DMS 273 (cell line): ENCODE data around the gene FAM209A.
"Not testable (repeated sequence)": the region's sequence is repeated elsewhere in the genome, so short reads cannot be mapped to it uniquely, and the experiment has no call there.

Experiments used
- DNase-seq: peaks from one replicate; lab custom pipeline; 2025; ENCODE audit not compliant: unreplicated experiment; lab: John Stamatoyannopoulos, UW

The FAM209A gene, protein sequence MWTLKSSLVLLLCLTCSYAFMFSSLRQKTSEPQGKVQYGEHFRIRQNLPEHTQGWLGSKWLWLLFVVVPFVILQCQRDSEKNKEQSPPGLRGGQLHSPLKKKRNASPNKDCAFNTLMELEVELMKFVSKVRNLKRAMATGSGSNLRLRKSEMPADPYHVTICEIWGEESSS

GRCh38 chr20:56524444-56524843, at the start of gene FAM209A:
Gene FAM209A (plus strand): TSS chr20:56524744. CDS start chr20:56524809, 65 bp downstream.
- DNase-seq, result not testable (repeated sequence)

DNA sequence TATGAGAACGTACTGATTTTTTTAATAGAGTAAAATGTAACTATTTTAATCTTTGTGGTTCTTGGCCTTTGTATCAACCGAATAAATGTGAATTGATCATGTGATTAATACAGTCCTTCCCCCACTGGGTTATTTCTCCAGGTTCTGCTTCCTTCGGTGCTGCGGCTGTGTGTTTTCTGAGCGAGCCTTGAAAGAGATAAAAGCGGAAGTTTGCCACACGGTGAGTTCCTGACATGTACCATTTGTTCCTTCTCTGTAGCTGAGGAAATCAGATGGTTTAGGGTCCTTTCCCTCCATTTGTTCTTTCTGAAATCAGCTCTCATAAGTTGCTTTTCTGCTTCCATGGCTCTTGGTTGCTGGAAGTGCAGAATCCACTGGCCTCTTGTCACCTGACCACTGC, 40.6 kb upstream of the FAM209A start:
- DNase-seq, result no peak

- no peak for DNase-seq
These were observed 37.3 kb upstream of the FAM209A start for GRCh38 chr20:56487216-56487615.

- DNase-seq, result no peak
These were observed 36.0 kb upstream of the FAM209A start for GRCh38 chr20:56488566-56488965.

DNA sequence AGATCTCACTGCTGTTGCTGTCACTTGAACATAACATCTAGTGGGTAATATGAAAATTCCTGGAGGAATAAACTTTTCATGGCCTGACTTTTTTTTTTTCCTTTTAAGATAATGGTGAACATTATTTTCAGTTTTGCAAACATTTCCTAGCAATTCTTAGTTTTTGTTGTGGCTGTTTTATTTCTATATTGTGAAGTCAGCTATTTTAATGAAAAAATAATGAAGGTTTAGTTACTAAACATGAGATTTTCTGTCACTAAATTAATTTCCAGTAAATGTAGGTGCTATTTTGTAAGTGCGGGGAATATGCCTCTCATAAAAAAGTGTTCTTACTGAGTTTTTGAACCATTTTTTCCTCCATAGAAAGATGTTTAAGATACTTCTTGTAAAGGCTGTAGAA, 23.4 kb upstream of the FAM209A start:
- no peak for DNase-seq

DNA sequence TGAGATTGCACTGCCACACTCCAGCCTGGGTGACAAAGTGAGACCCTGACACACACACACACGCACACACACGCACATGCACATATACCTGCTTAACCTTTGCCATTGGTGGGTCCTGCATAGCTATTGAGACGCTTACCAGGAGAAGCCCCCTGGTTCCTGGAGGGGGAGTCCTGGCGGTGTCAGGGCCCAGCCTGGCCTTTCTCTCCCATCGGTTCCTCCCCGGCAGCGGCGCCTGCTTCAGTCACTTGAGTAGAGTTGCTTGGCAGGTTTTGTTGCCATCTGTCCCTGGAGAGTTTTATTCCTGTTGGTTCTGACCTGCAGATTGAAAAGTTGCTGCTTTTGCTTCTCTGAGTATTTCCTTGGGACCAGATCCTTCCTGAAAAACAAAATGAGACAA, 20.6 kb upstream of the FAM209A start:
- DNase-seq, result peak; percentile 9

DNA sequence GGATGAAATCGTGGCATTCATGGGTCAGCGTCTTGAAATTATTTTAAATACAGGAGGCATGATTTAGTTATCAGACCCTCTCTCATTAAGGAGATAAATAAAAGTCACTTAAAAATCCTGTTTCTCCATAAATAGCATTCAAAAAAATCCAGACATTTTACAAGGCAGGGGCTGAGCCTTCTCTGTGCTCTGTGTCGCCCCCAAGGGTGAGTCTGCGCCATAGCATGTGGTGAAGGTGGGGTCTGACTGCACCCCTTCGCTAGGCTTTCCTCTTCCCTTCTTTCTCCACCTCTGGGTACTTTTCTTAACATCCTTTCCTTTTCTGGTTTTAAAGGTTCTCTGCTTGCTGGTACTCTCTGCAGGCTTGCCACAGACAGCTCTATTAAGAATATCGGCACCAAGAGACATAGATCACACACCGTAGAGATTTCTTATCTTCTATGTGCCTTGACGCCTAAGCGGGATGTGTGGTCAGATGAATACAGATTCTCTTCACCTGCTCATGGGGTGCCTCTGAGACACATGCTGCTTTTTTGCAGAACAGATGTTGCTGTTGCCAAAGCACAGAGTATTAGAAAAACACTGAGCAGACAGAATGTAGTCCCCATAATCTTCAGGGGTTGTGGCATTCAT, 20.1 kb upstream of the FAM209A start:
- peak; percentile 29 for DNase-seq

DNA sequence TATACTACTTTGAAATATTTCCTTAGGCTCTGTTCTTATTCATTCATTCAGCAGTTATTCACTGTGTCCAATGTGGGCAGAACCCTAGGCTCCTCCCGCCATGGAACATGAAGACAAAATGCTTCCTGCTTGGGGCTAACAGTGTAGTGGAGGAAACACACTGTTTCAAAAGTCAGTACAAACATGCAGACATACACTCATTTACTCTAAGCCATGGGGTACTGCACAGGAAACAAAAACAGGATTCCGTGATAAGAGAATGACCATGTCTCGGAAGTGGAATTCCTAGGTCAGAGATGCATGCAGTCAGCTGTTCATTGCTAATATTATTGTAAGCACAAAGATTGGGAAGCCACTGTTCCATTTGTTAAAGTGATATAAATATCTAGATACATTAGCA, 18.4 kb upstream of the FAM209A start:
- no peak for DNase-seq

GRCh38 chr20:56511926-56512325, 12.6 kb upstream of the FAM209A start:
- DNase-seq, result no peak

GRCh38 chr20:56513161-56514150, 11.1 kb upstream of the FAM209A start:
- no peak for DNase-seq

GRCh38 chr20:56516631-56517030, 7.9 kb upstream of the FAM209A start:
- no peak for DNase-seq

DNA sequence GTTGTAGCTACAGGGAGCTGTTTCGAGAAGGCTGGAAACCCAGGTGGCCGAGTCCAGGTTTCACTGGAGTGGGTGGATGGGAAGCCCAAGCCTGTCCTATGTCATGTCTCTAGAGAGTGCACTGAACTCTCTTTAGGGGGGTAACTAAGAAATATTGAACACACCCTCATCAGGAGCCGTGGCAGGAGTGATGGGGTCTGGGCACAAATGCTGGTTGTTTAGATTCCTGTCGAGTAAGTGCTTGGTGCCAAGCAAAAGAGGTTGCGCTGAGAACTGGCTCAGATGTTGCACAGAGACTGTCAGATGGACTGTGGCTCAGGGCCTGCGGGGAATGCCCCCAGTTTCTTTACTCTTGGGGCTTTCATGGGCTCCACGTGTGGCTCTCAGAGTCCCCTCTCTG, 7.3 kb upstream of the FAM209A start:
- DNase-seq, result no peak

DNA sequence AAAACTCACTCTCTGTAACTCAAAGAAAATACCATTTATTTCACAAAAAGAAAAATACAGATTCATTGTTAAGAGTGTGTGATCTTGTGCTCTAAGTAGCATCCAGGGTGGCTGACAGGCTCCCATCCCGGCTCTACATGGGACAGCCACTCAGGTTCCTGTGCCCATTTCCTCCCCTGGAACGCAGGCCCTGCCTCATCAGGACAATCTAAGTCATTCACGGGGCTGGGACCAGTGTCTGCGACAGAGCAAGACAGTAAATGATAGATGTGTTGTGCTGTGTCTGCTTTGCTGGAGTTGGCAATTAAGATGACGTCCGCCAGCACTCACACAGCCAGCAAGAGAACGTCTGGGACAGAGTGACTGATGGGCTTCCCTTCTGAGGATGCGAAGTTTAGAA, 6.9 kb upstream of the FAM209A start:
- DNase-seq, result no peak

DNA sequence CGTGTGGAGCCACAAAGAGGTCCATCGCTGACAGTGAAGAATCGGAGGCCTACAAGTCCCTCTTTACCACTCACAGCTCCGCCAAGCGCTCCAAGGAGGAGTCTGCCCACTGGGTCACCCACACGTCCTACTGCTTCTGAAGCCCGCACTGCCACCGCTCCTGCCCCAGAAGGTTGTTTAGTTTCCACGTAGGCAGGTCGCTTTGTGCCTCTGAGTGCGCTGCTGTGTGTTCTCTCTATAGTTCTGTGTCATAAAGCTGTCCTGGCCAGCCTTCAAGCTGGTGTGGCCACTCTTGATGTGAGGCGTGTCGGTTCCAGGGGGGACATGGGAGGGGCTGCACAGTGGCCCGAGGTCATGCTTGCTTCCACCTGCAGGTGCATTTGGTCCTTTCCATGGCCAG, 6.4 kb upstream of the FAM209A start:
- no peak for DNase-seq

DNA sequence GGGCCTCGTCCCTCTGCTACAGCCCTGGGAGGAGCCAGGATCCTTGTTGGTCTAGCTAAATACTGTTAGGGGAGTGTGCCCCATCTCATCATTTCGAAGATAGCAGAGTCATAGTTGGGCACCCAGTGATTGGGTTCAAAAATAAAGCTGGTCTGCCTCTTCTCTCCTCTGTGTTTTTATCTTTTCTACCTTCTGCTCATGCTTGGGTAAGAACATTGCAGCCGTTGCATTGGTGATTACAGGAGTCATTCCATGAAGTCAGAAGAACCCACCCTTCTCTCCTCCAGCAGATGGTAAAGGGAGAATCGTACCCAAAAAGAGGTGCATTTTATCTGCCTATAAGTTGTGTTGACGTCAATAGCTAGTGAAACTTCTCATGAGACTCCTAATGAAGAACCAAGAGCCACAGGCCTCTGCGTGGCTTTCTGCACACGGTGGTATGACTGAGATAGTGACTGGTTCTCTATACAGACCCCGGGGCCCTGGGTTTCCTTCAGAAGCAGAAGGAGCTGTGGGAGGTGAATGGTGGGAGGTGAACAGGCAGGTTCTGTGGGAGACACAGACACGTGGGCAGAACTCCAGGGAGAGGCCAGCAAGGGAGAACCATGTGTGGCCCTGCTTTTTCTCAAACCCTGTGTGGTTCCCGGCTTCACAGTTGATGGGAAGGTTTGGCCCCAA, 5.7 kb upstream of the FAM209A start:
- no peak for DNase-seq

DNA sequence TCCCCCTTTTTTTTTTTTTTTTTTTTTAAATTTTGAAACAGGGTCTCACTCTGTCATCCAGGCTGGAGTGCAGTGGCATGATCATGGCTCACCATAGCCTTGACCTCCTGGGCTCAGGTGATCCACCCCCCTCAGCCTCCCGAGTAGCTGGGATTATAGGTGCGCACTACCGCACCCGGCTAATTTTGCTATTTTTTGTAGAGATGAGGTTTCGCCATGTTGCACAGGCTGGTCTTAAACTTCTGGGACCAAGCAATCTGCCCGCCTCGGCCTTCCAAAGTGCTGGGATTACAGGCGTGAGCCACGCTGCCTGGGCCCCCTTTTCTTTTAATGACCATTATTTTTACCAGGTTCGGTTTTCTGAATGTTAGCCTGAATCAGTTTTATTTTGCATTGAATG, 5.0 kb upstream of the FAM209A start:
- DNase-seq, result no peak

DNA sequence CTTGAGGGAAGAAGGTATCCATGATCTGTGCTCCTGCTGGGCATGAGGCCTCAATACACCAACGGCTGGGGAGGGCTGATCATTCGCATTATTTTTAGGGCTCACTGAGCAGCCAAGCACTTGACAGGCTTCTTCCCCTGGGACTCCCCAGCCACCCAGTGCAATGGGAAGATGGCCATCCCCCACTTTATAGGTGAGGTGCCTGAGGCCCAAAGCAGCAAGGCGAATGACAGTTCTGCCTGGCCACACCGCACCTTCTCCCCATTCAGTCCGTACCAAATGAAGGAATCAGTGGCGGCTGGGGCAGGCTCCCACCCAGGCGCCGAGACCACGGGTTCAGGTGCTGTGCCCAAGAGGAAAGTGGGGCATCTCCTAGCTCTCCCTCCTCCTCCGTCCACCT, 4.4 kb upstream of the FAM209A start:
- no peak for DNase-seq

DNA sequence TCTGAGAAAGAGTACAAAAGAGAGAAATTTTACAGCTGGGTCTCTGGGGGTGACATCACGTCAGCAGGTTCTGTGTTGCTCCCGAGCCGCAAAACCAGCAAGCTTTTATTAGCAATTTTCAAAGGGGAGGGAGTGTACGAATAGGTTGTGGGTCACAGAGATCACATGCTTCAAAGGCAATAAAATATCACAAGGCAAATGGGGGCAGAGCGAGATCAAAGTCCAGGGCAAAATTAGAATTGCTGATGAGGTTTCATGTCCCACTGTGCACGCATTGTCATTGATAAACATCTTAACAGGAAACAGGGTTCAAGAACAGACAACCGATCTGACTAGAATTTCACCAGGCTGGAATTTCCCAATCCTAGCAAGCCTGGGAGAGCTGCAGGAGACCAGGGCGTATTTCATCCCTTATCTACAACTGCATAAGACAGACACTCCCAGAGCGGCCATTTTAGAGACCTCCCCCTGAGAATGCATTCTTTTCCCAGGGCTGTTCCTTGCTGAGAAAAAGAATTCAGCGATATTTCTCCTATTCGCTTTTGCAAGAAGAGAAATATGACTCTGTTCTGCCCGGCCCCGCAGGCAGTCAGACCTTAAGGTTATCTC, 3.7 kb upstream of the FAM209A start:
- DNase-seq, result not testable (repeated sequence)

GRCh38 chr20:56522311-56522710, 2.2 kb upstream of the FAM209A start:
- DNase-seq, result no peak

GRCh38 chr20:56527521-56527920, 3.0 kb downstream of the FAM209A start:
- no peak for DNase-seq

- not testable (repeated sequence) for DNase-seq
These were observed 8.4 kb downstream of the FAM209A start, which contains the start of gene FAM209B for GRCh38 chr20:56532946-56533345. Gene FAM209B (plus strand): TSS chr20:56533246. CDS start chr20:56533342, 96 bp downstream.
